ENCODE measurements around the gene SEC61A2. TPM values are rescaled to one million over a fixed set of nuclear protein-coding genes. Genes with fewer than 3 reads are reported as not detected.

SEC61A2 gene
- total and polyA plus RNA-seq, 4 donors, result 2.8 to 17.5 (median 6.3) TPM

DNA sequence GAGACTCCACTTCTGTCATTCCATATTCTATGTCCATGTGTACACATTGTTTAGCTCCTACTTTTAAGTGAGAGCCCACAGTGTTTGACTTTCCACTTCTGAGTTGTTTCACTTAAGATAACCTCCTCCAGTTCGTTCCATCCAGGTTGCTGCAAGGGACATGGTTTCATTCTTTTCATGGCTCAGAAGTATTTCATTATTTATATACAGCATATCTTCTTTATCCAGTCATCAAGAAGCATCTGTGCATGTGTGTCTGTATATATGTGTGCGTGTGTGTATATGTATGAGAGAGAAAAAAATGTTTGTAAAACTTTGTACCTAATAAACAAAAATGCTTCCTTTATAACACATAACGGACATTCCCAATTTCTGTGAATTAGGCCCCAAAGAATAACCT lies 6.2 kb downstream of the SEC61A2 start:
- no peaks in the 10 kb centered on the region for H3K9me3 ChIP-seq (ENCODE audit: control insufficient read depth in 4 of 4, insufficient read depth in 3 of 4, low read length in 3 of 4)
- H3K9ac ChIP-seq (ENCODE audit: insufficient read depth in 1 of 2, low read length in 2 of 2), result no peak overlapping the region
- no peak for ATAC-seq (ENCODE audit: insufficient read depth, low FRiP score)
- no peaks in the 10 kb centered on the region for H3K27me3 ChIP-seq (ENCODE audit: control insufficient read depth in 3 of 3, insufficient read depth in 3 of 3, low read length in 2 of 3)
- 80 to 83% methylated on average over 3 of the region's 3 CpGs for WGBS, 2 donors
- H3K4me1 ChIP-seq (ENCODE audit: control insufficient read depth in 5 of 5, insufficient read depth in 5 of 5, low read length in 5 of 5), result peaks cover 0 to 1% (median 0%) of the 10 kb centered on the region in 5 donors
- TF ChIP-seq, protein P1, sequence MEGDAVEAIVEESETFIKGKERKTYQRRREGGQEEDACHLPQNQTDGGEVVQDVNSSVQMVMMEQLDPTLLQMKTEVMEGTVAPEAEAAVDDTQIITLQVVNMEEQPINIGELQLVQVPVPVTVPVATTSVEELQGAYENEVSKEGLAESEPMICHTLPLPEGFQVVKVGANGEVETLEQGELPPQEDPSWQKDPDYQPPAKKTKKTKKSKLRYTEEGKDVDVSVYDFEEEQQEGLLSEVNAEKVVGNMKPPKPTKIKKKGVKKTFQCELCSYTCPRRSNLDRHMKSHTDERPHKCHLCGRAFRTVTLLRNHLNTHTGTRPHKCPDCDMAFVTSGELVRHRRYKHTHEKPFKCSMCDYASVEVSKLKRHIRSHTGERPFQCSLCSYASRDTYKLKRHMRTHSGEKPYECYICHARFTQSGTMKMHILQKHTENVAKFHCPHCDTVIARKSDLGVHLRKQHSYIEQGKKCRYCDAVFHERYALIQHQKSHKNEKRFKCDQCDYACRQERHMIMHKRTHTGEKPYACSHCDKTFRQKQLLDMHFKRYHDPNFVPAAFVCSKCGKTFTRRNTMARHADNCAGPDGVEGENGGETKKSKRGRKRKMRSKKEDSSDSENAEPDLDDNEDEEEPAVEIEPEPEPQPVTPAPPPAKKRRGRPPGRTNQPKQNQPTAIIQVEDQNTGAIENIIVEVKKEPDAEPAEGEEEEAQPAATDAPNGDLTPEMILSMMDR (IDR thresholded peaks at IDR 0.05; ENCODE audit: control extremely low read depth, extremely low read depth), result no peak
- H3K4me3 ChIP-seq, result no peak overlapping the region
- DNase-seq, result no peak
- H3K27ac ChIP-seq (ENCODE audit: low read depth in 1 of 2, low read length in 1 of 2), result no peak overlapping the region
- peaks cover 2 to 20% (median 10%) of the 10 kb centered on the region in 4 donors for H3K36me3 ChIP-seq (ENCODE audit: control insufficient read depth in 4 of 4, insufficient read depth in 4 of 4, low read length in 4 of 4)

DNA sequence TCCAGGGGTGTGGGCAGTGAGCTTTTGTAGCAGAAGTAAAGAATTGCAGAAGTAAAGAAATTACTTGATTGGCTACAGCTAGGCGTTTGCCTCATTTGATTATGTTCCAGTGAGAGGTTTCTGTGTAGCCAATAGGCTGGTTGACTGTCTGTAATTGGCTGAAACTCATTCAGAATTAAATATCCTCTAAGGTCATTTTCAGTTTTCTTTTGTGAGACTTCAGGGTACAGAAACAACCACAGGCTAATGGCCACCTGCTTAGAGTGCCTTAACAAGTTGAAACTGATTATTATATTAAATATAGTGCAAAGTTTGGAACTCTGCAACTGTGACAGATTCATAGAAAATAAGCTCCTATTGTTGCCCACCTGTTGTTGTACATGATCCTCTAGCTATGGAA lies 10.6 kb downstream of the SEC61A2 start:
- H3K9me3 ChIP-seq (ENCODE audit: control insufficient read depth in 4 of 4, insufficient read depth in 3 of 4, low read length in 3 of 4), result peaks cover 0 to 2% (median 0%) of the 10 kb centered on the region in 4 donors
- DNase-seq (no peak), ATAC-seq (ENCODE audit: insufficient read depth, low FRiP score) (no peak)
- TF ChIP-seq, protein P1 (IDR thresholded peaks at IDR 0.05; ENCODE audit: control extremely low read depth, extremely low read depth), result no peak
- H3K9ac ChIP-seq (ENCODE audit: insufficient read depth in 1 of 2, low read length in 2 of 2), result no peak overlapping the region
- no peak overlapping the region for H3K4me3 ChIP-seq
- WGBS, 2 donors, result 47 to 90% methylated on average over 1 of the region's 1 CpG
- no peaks in the 10 kb centered on the region for H3K27me3 ChIP-seq (ENCODE audit: control insufficient read depth in 3 of 3, insufficient read depth in 3 of 3, low read length in 2 of 3)
- H3K4me1 ChIP-seq (ENCODE audit: control insufficient read depth in 5 of 5, insufficient read depth in 5 of 5, low read length in 5 of 5), result no peaks in the 10 kb centered on the region
- H3K27ac ChIP-seq (ENCODE audit: low read depth in 1 of 2, low read length in 1 of 2), result no peak overlapping the region
- peaks cover 10 to 34% (median 23%) of the 10 kb centered on the region in 4 donors for H3K36me3 ChIP-seq (ENCODE audit: control insufficient read depth in 4 of 4, insufficient read depth in 4 of 4, low read length in 4 of 4)

DNA sequence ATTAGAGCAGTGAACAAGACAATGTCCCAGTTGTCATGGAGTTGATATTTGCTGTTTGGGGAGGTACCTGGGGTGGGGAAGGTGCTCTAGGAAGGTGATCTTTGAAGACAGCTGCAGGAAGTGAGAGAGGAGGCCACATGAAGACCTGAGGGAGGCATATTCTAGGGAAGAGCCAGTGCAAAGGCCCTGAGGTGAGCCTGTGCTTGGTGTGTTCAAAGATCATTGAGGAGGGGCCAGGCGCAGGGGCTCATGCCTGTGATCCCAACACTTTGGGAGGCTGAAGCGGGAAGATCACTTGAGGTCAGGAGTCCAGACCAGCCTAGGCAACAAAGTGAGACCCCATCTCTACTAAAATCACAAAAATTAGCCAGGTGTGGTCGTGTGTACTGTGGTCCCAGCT lies 15.1 kb downstream of the SEC61A2 start:
- no peaks in the 10 kb centered on the region for H3K4me1 ChIP-seq (ENCODE audit: control insufficient read depth in 5 of 5, insufficient read depth in 5 of 5, low read length in 5 of 5)
- H3K36me3 ChIP-seq (ENCODE audit: control insufficient read depth in 4 of 4, insufficient read depth in 4 of 4, low read length in 4 of 4), result peaks cover 14 to 24% (median 17%) of the 10 kb centered on the region in 4 donors
- H3K4me3 ChIP-seq, result no peak overlapping the region
- TF ChIP-seq, protein P1 (IDR thresholded peaks at IDR 0.05; ENCODE audit: control extremely low read depth, extremely low read depth), result no peak
- H3K9me3 ChIP-seq (ENCODE audit: control insufficient read depth in 4 of 4, insufficient read depth in 3 of 4, low read length in 3 of 4), result peaks cover 0 to 2% (median 0%) of the 10 kb centered on the region in 4 donors
- no peak overlapping the region for H3K27ac ChIP-seq (ENCODE audit: low read depth in 1 of 2, low read length in 1 of 2)
- DNase-seq (no peak), ATAC-seq (ENCODE audit: insufficient read depth, low FRiP score) (no peak)
- no peak overlapping the region for H3K9ac ChIP-seq (ENCODE audit: insufficient read depth in 1 of 2, low read length in 2 of 2)
- no peaks in the 10 kb centered on the region for H3K27me3 ChIP-seq (ENCODE audit: control insufficient read depth in 3 of 3, insufficient read depth in 3 of 3, low read length in 2 of 3)
- WGBS, 2 donors, result 98 to 100% methylated on average over 3 of the region's 3 CpGs

DNA sequence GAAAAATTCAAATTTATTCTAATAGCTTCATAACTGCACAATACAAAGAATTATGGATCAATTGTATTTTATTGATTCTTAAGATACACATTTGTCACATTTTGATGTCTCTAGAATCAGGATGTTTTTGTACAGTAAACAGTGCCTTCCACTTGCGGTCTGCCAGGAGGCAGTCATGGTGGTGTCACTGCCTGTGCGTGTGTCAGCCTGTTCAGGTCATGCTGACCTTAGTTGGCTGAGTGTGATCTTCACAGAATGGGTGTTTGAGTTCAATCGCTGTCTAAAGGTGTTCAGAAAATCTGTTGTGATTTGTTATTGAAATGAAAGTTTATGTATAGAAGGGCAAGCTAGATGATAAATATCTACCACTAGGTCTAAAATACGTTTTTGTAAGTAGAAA lies 20.7 kb downstream of the SEC61A2 start:
- Histone ChIP-seq H3K9ac (ENCODE audit: insufficient read depth in 1 of 2, low read length in 2 of 2) (no peak overlapping the region), H3K27ac (ENCODE audit: low read depth in 1 of 2, low read length in 1 of 2) (no peak overlapping the region), H3K9me3 (ENCODE audit: control insufficient read depth in 4 of 4, insufficient read depth in 3 of 4, low read length in 3 of 4) (no peaks in the 10 kb centered on the region), H3K27me3 (ENCODE audit: control insufficient read depth in 3 of 3, insufficient read depth in 3 of 3, low read length in 2 of 3) (no peaks in the 10 kb centered on the region), H3K4me1 (ENCODE audit: control insufficient read depth in 5 of 5, insufficient read depth in 5 of 5, low read length in 5 of 5) (no peaks in the 10 kb centered on the region), H3K36me3 (ENCODE audit: control insufficient read depth in 4 of 4, insufficient read depth in 4 of 4, low read length in 4 of 4) (peaks cover 7 to 13% (median 9%) of the 10 kb centered on the region in 4 donors), H3K4me3 (no peak overlapping the region)
- ATAC-seq (ENCODE audit: insufficient read depth, low FRiP score), result no peak
- TF ChIP-seq, protein P1 (IDR thresholded peaks at IDR 0.05; ENCODE audit: control extremely low read depth, extremely low read depth), result no peak
- WGBS, 2 donors, result 71 to 82% methylated on average over 4 of the region's 4 CpGs
- no peak for DNase-seq

Measured in lung (tissue), 12 donors.